Activated CD4-positive, alpha-beta T cell treated with anti-CD3 and anti-CD28 coated beads for 24 hours (primary cell): ENCODE measurements around the gene PTBP1.
"Not testable (repeated sequence)": the region's sequence is repeated elsewhere in the genome, so short reads cannot be mapped to it uniquely, and the experiment has no call there.

Experiments used
- DNase-seq, 2 donors: peaks; one replicate each; pipeline ENCODE4 v3.0.0-alpha.2; 2020; ENCODE audit warnings: low read depth in 2 of 2

The PTBP1 gene

GRCh38 chr19:853614-854220 lies 56.5 kb downstream of the PTBP1 start:
- DNase-seq, result not testable (repeated sequence)

- no peak for DNase-seq
Measured at GRCh38 chr19:854549-854948, 57.3 kb downstream of the PTBP1 start.

- DNase-seq, result no peak
Measured at GRCh38 chr19:855142-855541, 57.9 kb downstream of the PTBP1 start.

GRCh38 chr19:855566-856120 lies 58.4 kb downstream of the PTBP1 start:
- DNase-seq, result no peak

GRCh38 chr19:858284-858683 lies 61.0 kb downstream of the PTBP1 start:
- no peak for DNase-seq

DNA sequence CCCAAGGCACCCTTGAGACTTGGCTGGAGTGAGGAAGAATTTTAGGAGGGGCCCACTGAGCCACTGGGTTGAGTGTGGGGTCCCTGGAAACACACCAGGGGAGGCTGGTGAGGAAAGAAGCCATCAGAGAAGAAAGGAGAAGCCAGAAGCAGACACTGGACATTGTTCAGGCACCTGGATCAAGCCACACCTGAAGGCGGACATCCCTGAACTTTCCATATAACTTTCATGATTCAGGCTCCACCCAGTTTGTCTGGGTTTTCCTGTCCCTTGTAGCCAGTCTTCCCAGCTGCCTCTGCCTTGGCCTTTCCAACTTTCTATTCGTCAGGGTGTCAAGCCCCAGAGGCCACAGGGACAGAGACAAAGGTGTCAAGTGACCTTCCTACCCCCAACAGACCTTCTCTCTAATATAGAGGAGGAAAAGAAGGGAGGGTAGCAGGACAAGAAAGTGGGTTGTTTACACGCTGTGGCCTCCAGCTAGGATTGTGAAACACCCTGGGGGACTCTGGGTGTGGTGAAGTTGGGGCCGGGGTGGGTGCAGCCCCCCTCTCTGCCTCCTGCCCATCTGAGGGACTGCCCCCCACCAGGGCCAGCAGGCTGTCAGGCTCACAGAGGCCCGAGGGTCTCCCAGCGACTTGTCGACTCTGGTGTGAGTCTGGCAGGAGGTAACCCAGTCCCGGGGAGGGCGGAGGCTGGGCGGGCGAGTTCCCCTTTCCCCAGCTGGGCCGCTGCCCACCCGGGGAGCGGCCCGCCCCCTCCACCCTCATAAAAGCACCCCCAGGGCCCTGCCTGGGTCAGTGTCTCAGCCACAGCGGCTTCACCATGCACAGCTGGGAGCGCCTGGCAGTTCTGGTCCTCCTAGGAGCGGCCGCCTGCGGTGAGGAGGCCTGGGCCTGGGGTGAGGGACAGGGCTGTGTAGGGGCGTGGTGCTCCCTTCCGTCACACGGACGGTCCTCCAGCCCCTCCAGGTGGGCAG lies 61.9 kb downstream of the PTBP1 start, which contains the start of gene CFD:
TSS of gene CFD (plus strand) at position 797 of the 976 bp plus-strand sequence. CDS start at position 823, 26 bp downstream.
- no peak for DNase-seq

DNA sequence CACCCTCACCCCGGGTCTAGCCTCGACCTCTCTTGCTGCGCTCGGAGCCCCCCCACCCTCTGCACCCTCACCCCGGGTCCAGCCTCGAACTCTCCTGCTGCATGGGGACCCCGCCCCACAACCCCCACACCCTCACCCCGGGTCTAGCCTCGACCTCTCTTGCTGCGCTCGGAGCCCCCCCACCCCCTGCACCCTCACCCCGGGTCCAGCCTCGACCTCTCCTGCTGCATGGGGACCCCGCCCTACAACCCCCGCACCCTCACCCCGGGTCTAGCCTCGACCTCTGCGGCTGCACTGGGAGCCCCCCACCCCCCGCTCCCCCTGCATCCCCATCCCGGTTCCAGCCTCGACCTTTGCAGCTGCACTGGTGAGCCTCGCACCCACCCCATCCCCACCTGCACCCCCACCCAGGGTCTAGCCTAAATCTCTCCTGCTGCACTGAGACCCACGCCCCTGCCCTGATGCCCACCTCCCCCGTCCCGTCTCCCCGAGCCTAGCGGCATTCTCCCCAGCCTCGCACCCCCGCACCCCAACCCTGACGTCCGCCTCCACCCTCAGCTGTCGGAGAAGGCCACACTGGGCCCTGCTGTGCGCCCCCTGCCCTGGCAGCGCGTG lies 64.0 kb downstream of the PTBP1 start:
- DNase-seq, result no peak
